GM23338 (cell line): Measurements from ENCODE around the gene XIST. TPM values are rescaled to one million over a fixed set of nuclear protein-coding genes. Genes with fewer than 3 reads are reported as not detected.

ENCODE experiments used
- ATAC-seq: fragments of 200-7000 bp; cut with Tn5 transposase; 3 replicates; pipeline ENCODE4 v1.9.1; 2020
- DNase-seq: peaks from one replicate; pipeline ENCODE4 v3.0.0-alpha.2; 2015; ENCODE audit warnings: low spot score
- H2AFZ ChIP-seq: fragments of 200-600 bp; sonication (generic); 2 replicates; pipeline ENCODE4 v1.8.0; 2016; ENCODE audit warnings: antibody characterized with exemption, mild to moderate bottlenecking, moderate library complexity
- H3F3A ChIP-seq: fragments of 200-600 bp; sonication (generic); replicated peaks from 2 replicates; pipeline ENCODE4 v1.8.0; 2017; ENCODE audit warnings: antibody characterized with exemption, mixed run types, low read depth
- H3K27ac ChIP-seq: fragments of 200-600 bp; sonication (generic); 2 replicates; pipeline ENCODE4 v1.6.1; 2016; ENCODE audit warnings: low read depth
- H3K27me3 ChIP-seq: fragments of 200-600 bp; sonication (generic); 2 replicates; pipeline ENCODE4 v1.8.0; 2016; ENCODE audit warnings: mild to moderate bottlenecking, mixed run types, moderate library complexity; ENCODE audit not compliant: insufficient read depth
- H3K36me3 ChIP-seq: fragments of 200-600 bp; sonication (generic); 2 replicates; pipeline ENCODE4 v1.8.0; 2016; ENCODE audit warnings: mild to moderate bottlenecking; ENCODE audit not compliant: insufficient read depth
- H3K4me1 ChIP-seq: fragments of 200-600 bp; sonication (generic); 2 replicates; pipeline ENCODE4 v1.8.0; 2016; ENCODE audit warnings: mild to moderate bottlenecking, moderate library complexity; ENCODE audit not compliant: insufficient read depth
- H3K4me2 ChIP-seq: fragments of 200-600 bp; sonication (generic); 2 replicates; pipeline ENCODE4 v1.7.1; 2017; ENCODE audit warnings: mixed run types
- H3K4me3 ChIP-seq: fragments of 200-600 bp; sonication (generic); 2 replicates; pipeline ENCODE4 v1.6.1; 2016; ENCODE audit warnings: mixed run types
- H3K79me2 ChIP-seq: fragments of 200-600 bp; sonication (generic); replicated peaks from 2 replicates; pipeline ENCODE4 v1.8.0; 2017; ENCODE audit warnings: mild to moderate bottlenecking; ENCODE audit not compliant: insufficient read depth
- H3K9me2 ChIP-seq: fragments of 200-600 bp; sonication (generic); 2 replicates; pipeline ENCODE4 v1.8.0; 2017; ENCODE audit not compliant: insufficient read depth
- H4K20me1 ChIP-seq: fragments of 200-600 bp; sonication (generic); replicated peaks from 2 replicates; pipeline ENCODE4 v1.8.0; 2017; ENCODE audit warnings: mild to moderate bottlenecking; ENCODE audit not compliant: insufficient read depth
- H3K27ac Mint-ChIP-seq: 2 replicates; pipeline ENCODE4 v1.8.0; 2020; ENCODE audit warnings: inconsistent platforms, mild to moderate bottlenecking, moderate library complexity, mixed read lengths
- H3K27me3 Mint-ChIP-seq: 3 replicates; pipeline ENCODE4 v1.8.0; 2022; ENCODE audit warnings: low read depth, mild to moderate bottlenecking, moderate library complexity, mixed read lengths, inconsistent platforms; ENCODE audit not compliant: insufficient read depth, poor library complexity
- H3K36me3 Mint-ChIP-seq: 3 replicates; pipeline ENCODE4 v1.8.0; 2021; ENCODE audit warnings: low read depth, mild to moderate bottlenecking, inconsistent platforms, moderate library complexity, mixed read lengths
- H3K4me1 Mint-ChIP-seq: 3 replicates; pipeline ENCODE4 v1.8.0; 2020; ENCODE audit warnings: mild to moderate bottlenecking, inconsistent platforms, mixed read lengths
- H3K4me3 Mint-ChIP-seq: 3 replicates; pipeline ENCODE4 v1.8.0; 2021; ENCODE audit warnings: moderate library complexity, mild to moderate bottlenecking, inconsistent platforms, mixed read lengths
- H3K9me3 Mint-ChIP-seq: 3 replicates; pipeline ENCODE4 v1.8.0; 2020; ENCODE audit warnings: moderate library complexity, mild to moderate bottlenecking, inconsistent platforms, mixed read lengths
- ETS1 ChIP-seq: IDR thresholded peaks from 2 replicates; pipeline ENCODE4 v1.6.1; 2016; ENCODE audit warnings: antibody characterized with exemption
- NANOG ChIP-seq: IDR thresholded peaks from 2 replicates; pipeline ENCODE4 v1.6.1; 2016; ENCODE audit warnings: antibody characterized with exemption, borderline replicate concordance
- STAT1 ChIP-seq: IDR thresholded peaks from one replicate; pipeline ENCODE4 v1.6.1; 2016; ENCODE audit warnings: antibody characterized with exemption; ENCODE audit not compliant: unreplicated experiment
- ZNF114 ChIP-seq: fragments of 250-450 bp; sonication (Bioruptor Pico); IDR thresholded peaks from 2 replicates; pipeline ENCODE4 v1.5.0; 2020; ENCODE audit warnings: mild to moderate bottlenecking, moderate library complexity
- polyA plus RNA-seq: library from polyadenylated mRNA; unstranded; fragments of >200 nt; fragmentation: Nextera tagmentation; extraction: Ambion mirVana; gene quantifications from 2 replicates; pipeline ENCODE4 v1.2.1, GENCODE V29; 2016
- total RNA-seq: library from RNA; depleted of rRNA; stranded (reverse); fragments of >200 nt; shearing (Covaris generic); gene quantifications from 2 replicates; pipeline ENCODE4 v1.2.3, GENCODE V29; 2014
- TF ChIP-seq, protein P1 (sequence below): IDR thresholded peaks from one replicate; pipeline ENCODE4 v1.6.1; 2018; ENCODE audit warnings: antibody characterized with exemption; ENCODE audit not compliant: unreplicated experiment

XIST gene
- total and polyA plus RNA-seq, 2 experiments from 2014 or later: 0.28 to 0.84 TPM

- no peak for TF ChIP-seq ZNF114 (CRISPR knock-in tag)
- TF ChIP-seq, protein P1, sequence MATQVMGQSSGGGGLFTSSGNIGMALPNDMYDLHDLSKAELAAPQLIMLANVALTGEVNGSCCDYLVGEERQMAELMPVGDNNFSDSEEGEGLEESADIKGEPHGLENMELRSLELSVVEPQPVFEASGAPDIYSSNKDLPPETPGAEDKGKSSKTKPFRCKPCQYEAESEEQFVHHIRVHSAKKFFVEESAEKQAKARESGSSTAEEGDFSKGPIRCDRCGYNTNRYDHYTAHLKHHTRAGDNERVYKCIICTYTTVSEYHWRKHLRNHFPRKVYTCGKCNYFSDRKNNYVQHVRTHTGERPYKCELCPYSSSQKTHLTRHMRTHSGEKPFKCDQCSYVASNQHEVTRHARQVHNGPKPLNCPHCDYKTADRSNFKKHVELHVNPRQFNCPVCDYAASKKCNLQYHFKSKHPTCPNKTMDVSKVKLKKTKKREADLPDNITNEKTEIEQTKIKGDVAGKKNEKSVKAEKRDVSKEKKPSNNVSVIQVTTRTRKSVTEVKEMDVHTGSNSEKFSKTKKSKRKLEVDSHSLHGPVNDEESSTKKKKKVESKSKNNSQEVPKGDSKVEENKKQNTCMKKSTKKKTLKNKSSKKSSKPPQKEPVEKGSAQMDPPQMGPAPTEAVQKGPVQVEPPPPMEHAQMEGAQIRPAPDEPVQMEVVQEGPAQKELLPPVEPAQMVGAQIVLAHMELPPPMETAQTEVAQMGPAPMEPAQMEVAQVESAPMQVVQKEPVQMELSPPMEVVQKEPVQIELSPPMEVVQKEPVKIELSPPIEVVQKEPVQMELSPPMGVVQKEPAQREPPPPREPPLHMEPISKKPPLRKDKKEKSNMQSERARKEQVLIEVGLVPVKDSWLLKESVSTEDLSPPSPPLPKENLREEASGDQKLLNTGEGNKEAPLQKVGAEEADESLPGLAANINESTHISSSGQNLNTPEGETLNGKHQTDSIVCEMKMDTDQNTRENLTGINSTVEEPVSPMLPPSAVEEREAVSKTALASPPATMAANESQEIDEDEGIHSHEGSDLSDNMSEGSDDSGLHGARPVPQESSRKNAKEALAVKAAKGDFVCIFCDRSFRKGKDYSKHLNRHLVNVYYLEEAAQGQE: no peak
- no peak for TF ChIP-seq STAT1
- TF ChIP-seq ETS1: no peak
- no peak for TF ChIP-seq NANOG
Observed at GRCh38 chrX:73825569-73825968, 26.9 kb downstream of the XIST start (continued).

- no peaks in the 10 kb centered on the region for H3K36me3 Mint-ChIP-seq
- H3K27me3 Mint-ChIP-seq: no peaks in the 10 kb centered on the region
- no peak overlapping the region for H3K4me3 ChIP-seq
- no peak overlapping the region for H3K4me3 Mint-ChIP-seq
- H3K27me3 ChIP-seq: no peaks in the 10 kb centered on the region
- H3K9me3 Mint-ChIP-seq: no peaks in the 10 kb centered on the region; the same call in 2 of the 3 replicates
- no peaks in the 10 kb centered on the region for H3F3A ChIP-seq
- H3K9me2 ChIP-seq: no peaks in the 10 kb centered on the region; the same call in 1 of the 2 replicates
- H4K20me1 ChIP-seq: no peaks in the 10 kb centered on the region
- no peak overlapping the region for H3K27ac Mint-ChIP-seq
- DNase-seq (no peak), ATAC-seq (no peak)
- H2AFZ ChIP-seq: no peak overlapping the region
- no peak overlapping the region for H3K4me2 ChIP-seq
- H3K36me3 ChIP-seq: no peaks in the 10 kb centered on the region
- H3K79me2 ChIP-seq: no peaks in the 10 kb centered on the region
- H3K27ac ChIP-seq: no peak overlapping the region
- H3K4me1 ChIP-seq: no peaks in the 10 kb centered on the region
- TF ChIP-seq STAT1 (no peak), ZNF114 (CRISPR knock-in tag) (no peak), NANOG (no peak)
- TF ChIP-seq, protein P1: no peak
- no peaks in the 10 kb centered on the region for H3K4me1 Mint-ChIP-seq
Observed at GRCh38 chrX:73823473-73824004, 29.0 kb downstream of the XIST start.
